Measurements from ENCODE around the gene LRRC71. TPM values are rescaled to one million over a fixed set of nuclear protein-coding genes. Genes with fewer than 3 reads are reported as not detected.

LRRC71 gene
- total and polyA plus RNA-seq, 2 donors from 2014 or later, result 0.19 to 0.50 TPM

- Histone ChIP-seq H3K4me1 (ENCODE audit: control insufficient read depth in 2 of 3, insufficient read depth in 2 of 3, low read depth in 1 of 3, low read length in 3 of 3) (peaks cover 0 to 25% (median 0%) of the 10 kb centered on the region in 3 donors), H3K27ac (ENCODE audit: low read depth in 2 of 2, low read length in 2 of 2) (no peak overlapping the region), H3K36me3 (ENCODE audit: control insufficient read depth in 2 of 3, insufficient read depth in 3 of 3, low read length in 3 of 3) (no peaks in the 10 kb centered on the region), H3K9me3 (ENCODE audit: control insufficient read depth in 2 of 3, insufficient read depth in 1 of 3, low read length in 3 of 3) (no peaks in the 10 kb centered on the region), H3K9ac (ENCODE audit: low read length in 3 of 3) (no peak overlapping the region), H3K27me3 (ENCODE audit: control insufficient read depth, insufficient read depth, low read length) (no peaks in the 10 kb centered on the region), H3K4me3 (ENCODE audit: low read length in 3 of 3) (no peak overlapping the region)
- intact Hi-C loops (cut with DNase I), result no loop called here
- TF ChIP-seq CTCF (IDR thresholded peaks at IDR 0.05; ENCODE audit: borderline replicate concordance, extremely low read depth, insufficient read depth), result no peak
- DNase-seq, result peak in 2 of 5 donors; percentile 68 to 72
- no peak for FAIRE-seq
Observed at GRCh38 chr1:156904187-156904959, 16.1 kb upstream of the LRRC71 start.

- Histone ChIP-seq H3K27ac (ENCODE audit: low read depth in 2 of 2, low read length in 2 of 2) (no peak overlapping the region), H3K9ac (ENCODE audit: low read length in 3 of 3) (no peak overlapping the region), H3K4me3 (ENCODE audit: low read length in 3 of 3) (no peak overlapping the region), H3K27me3 (ENCODE audit: control insufficient read depth, insufficient read depth, low read length) (no peaks in the 10 kb centered on the region), H3K9me3 (ENCODE audit: control insufficient read depth in 2 of 3, insufficient read depth in 1 of 3, low read length in 3 of 3) (no peaks in the 10 kb centered on the region), H3K4me1 (ENCODE audit: control insufficient read depth in 2 of 3, insufficient read depth in 2 of 3, low read depth in 1 of 3, low read length in 3 of 3) (peaks cover 0 to 24% (median 0%) of the 10 kb centered on the region in 3 donors), H3K36me3 (ENCODE audit: control insufficient read depth in 2 of 3, insufficient read depth in 3 of 3, low read length in 3 of 3) (no peaks in the 10 kb centered on the region)
- DNase-seq, result peak in 1 of 5 donors; percentile 55
- TF ChIP-seq CTCF (IDR thresholded peaks at IDR 0.05; ENCODE audit: borderline replicate concordance, extremely low read depth, insufficient read depth), result no peak
- FAIRE-seq, result no peak
- intact Hi-C loops (cut with DNase I), result no loop called here
Observed at GRCh38 chr1:156905176-156905575, 15.3 kb upstream of the LRRC71 start.

- Histone ChIP-seq H3K9ac (ENCODE audit: low read length in 3 of 3) (no peak overlapping the region), H3K4me3 (ENCODE audit: low read length in 3 of 3) (no peak overlapping the region), H3K4me1 (ENCODE audit: control insufficient read depth in 2 of 3, insufficient read depth in 2 of 3, low read depth in 1 of 3, low read length in 3 of 3) (peaks cover 0 to 24% (median 0%) of the 10 kb centered on the region in 3 donors), H3K9me3 (ENCODE audit: control insufficient read depth in 2 of 3, insufficient read depth in 1 of 3, low read length in 3 of 3) (no peaks in the 10 kb centered on the region), H3K36me3 (ENCODE audit: control insufficient read depth in 2 of 3, insufficient read depth in 3 of 3, low read length in 3 of 3) (no peaks in the 10 kb centered on the region), H3K27ac (ENCODE audit: low read depth in 2 of 2, low read length in 2 of 2) (no peak overlapping the region), H3K27me3 (ENCODE audit: control insufficient read depth, insufficient read depth, low read length) (no peaks in the 10 kb centered on the region)
- intact Hi-C loops (cut with DNase I), result no loop called here
- DNase-seq, result no peak
- TF ChIP-seq CTCF (IDR thresholded peaks at IDR 0.05; ENCODE audit: borderline replicate concordance, extremely low read depth, insufficient read depth), result no peak
- no peak for FAIRE-seq
Observed at GRCh38 chr1:156905651-156906050, 14.8 kb upstream of the LRRC71 start.
